GM21737 (cell line): ENCODE data around the gene RUFY4.
A peak's percentile ranks its signal among the peaks of the same experiment; 100 is the strongest.

Source experiments
- ATAC-seq: cut with Tn5 transposase; IDR thresholded peaks from one replicate; pipeline ENCODE4 v1.9.1; 2021; ENCODE audit warnings: mild to moderate bottlenecking, moderate library complexity; ENCODE audit not compliant: unreplicated experiment

Gene RUFY4

DNA sequence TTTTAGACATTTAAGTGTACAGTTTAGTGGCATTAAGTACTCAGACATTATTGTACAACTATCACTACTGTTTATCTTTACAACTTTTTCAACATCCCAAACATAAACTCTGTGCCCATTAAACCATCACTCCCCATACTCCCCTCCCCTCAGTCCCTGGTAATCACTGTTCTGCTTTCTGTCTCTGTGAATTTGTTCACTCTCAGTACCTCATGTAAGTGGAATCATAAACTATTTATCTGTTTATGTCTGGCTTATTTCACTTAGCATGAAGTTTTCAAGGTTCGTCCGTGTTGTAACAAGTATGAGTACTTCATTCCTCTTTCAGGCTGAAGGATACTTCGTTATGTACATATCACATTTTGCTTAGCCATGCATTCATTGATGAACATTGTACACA, 9.8 kb upstream of the RUFY4 start:
- ATAC-seq = no peak

DNA sequence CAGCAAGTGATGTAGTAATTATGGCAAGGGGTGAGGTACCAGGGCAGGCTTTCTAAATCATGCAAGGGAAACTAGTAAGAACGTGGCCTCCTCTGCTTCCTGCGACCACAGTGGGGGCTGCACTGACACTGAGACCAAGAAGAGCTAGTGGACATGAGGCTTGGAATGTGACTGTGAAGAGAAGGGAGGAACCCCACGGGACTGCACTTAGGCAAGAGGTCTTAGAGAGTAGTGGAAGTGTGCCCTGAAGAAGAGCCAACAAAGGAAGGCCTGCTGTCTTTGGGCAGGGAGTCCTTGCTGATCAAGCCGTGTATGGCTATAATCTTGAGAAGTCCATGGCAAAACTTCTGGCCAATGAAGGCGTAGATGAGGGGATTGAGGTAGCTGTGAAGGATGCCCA, 8.9 kb upstream of the RUFY4 start:
- no peak for ATAC-seq

DNA sequence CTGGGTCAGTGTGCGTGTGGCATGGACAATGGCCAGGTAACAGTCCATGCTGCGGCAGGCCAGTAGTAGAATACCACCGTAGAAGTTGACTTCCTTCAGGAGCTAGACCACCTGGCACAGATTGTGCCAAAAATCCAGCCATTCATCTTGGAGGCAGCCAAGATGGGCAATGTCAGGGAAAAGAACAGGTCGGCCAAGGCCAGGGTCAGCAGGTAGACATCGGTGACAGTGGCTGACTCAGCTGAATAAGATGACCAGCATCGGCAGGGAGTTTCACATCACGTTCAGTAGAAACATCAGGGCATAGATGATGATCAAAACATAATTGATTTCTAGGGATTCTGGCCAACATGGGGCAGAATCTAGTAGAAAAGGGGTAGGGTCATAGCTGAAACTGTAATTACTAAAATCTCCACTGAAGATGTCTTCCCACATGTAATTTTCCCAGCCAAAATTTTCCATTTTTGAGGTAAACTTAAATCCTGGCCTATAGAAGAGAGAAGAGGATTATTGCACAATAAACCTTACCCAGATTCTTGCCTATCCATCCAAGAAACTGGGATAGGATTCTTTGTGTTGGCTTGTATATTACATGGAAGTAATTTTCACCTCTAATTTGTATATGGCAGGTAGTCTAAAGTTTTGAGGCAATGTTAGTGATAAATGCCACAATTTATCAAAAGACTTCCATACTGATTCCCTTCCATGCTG, 7.9 kb upstream of the RUFY4 start:
- ATAC-seq = no peak

DNA sequence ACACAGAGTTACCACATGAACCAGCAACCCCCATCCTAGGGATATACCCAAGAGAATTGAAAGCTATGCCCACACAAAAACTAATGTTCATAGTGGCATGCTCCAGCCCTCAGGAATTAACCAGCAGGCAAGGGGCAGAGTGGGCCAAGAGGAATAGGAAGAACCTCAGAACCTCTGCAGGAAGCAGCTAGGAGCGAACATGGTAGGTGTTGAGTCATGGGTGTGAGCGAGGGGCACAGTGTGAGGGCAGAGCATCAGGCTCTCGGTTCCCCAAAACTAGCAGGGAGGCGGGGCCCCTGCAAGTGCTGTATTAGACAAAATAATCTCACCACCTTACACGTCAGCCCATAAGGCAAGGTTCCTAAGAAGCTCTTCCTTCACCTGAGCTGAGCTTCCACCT, 5.6 kb upstream of the RUFY4 start:
- peak; percentile 70 for ATAC-seq

DNA sequence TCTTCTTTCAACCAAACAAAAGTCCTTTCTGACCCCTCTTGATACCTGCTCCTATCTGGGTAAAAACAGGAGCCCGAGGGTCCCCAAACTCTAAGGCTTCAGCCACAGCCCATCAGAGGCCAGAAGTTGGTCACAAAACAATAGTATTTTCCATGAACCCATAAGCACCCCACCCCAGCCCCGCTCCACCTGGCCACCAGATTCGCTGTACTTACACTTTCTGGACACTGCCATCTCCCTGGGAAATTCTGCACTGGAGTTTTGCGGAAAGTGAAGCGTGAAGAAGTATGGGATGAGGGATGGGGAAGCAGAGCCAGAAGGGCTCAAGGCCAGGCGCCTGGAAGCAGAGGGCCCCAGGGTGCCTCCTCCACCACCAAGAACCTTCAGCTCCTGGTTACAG, 5.2 kb upstream of the RUFY4 start:
- no peak for ATAC-seq

DNA sequence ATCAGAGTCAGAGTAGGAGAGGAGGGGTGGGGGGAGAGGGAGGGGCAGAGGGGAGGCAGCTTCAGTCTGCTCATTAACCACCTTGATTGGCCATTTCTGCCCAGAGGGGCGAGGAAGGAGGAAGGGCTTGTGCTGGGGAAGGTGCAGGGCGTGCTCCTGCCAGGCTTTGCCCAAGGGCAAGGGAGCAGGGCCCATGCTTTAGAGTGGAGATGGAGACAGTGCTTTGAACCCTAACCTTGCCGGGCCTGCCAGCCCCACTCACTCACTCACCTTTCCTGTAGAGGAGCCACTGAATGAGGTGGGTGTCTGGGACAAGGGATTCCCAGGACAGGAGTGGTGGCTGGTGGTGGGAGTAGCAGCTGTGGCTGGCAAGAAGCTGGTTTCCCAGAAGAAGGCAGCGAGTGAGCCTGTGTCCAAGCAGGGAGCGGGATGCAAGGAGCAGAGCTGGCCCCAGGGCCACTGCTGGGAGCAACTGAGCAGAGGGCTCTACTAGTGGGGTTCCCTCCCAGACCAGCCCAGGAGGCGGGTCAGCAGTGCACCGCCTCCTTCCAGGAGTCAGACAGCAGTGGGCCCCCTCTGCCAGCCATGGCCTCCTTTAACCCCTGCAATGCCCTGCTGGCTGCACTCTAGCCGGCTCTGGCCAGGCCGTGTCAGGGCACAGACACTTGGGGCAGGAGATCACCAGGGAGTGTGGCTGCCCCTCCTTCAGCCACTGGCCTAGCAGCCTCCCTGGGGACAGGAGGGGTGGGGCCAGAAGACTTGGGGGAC, 3.6 kb upstream of the RUFY4 start:
- no peak for ATAC-seq

DNA sequence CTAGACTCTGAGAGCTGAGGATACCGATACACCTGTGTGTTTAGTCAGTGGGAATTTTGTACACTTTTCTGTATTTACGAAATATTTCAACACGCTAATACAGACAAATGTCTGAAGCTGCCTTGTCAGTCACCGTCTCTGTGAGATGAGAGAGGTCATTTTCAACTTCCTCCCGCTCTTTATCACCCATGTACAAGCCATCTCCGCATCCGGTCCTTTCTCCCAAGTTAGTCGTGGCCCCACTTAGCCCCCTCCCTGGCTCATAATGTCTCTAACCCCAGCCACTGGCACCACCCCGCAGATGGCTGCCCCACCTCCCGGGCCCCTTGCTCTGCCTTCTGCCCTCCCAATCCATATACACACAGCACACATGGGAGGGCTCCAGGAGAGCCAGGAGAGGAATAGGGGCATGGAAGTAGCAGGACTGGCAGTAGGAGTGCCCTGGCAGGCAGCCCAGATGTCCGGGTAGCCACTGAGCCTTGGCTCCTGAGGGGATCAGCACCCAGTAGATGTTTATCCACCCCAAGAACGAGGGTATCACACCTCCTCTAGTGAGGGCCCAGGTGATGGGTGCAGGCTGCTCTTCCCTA, 2.0 kb upstream of the RUFY4 start:
- ATAC-seq = no peak

DNA sequence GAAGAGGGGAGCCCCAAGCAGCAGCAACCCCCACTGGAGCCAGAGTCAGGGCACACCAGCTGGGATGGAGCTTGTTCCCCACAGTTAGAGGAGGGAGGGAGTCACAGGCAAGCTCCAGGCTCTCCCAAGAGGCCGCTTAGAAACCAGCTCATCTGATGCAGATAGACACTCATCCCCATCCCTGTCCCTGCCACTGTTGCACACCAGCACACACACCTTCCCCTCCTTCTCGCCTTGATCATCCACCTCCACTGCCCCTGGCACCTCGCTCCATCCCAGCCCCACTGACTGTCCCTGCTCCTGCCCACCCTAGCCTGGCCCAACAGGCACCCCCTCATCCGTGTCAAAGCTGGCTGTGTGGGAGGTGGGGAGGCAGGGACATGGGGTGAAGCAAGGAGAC, 1.5 kb upstream of the RUFY4 start:
- ATAC-seq = no peak

DNA sequence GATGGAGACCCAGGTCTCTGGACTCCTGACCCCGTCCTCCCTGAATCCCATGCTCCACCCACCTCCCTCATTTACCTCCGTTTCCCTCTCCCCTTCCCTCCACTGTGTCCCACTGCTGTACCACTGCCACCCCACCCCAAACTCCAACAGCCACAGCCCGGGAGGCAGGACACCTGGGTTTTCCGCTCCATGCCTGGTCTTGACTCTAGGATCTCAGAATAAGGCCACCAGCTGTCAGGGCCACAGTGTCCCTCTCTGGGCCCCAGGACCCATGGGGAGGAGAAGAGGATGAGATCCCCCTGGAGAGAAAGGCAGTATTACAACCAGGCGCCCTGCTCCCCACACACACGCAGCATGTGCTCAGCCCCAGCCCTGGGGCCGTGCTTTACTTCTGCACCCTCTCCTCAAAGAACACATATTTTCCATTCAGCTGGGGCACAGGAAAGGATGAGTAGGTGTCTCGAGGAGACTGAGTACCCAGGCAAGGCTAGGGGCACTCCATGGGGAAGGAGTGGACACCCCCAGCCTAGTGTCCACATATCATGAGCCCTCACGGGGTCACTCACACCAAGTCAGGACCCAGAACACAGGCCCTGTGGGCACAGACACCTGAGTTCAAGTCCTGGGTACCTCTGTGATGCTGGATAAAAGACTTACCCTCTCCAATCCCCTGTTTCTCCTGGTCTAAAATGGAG, 700 bp downstream of the RUFY4 start:
- no peak for ATAC-seq

DNA sequence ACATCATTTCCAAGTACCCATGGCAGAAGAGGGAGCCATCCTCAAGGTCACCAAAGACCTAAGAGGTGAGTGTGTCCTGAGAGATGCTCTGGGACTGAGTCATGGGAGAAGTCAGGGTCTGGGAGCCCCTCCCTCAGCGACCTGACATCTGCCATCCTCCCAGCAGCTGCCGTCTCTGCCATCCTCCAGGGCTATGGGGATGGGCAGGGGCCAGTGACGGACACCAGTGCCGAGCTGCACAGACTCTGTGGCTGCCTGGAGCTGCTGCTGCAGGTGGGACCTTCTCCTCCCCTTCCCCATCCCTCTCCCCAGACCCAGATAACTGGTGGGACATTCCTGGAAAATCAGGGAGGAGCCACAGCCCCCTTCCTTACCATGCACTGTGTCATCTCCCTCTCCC, 1.5 kb downstream of the RUFY4 start:
- ATAC-seq = no peak

DNA sequence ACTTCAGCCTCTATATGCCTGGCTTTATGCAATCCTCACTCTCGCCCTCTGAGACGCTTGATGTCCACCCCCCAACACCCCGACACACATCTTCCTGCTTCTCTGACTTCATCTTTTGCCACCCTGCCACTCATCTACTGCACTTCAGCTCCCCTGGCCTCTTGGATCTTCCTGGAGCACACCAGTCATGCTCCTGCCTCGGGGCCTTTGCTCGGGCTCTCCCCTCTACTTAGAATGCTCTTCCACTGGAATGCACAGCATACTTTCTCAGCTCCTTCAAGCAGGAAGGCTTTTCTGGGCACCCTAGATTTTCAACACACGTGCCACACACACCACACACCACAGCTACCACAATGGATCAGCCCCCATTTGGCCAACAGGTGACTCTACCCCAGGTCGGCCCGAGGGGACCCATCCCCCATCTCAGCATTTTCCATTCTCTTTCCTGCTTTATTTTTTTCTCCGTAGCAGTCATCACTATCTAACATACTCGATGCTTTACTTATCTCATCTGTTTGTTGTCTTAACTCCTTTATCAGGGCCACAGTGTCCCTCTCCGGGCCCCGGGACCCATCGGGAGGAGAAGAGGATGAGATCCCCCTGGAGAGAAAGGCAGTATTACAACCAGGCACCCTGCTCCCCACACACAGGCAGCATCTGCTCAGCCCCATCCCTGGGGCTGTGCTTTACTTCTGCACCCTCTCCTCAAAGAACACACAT, 2.3 kb downstream of the RUFY4 start:
- ATAC-seq = no peak

DNA sequence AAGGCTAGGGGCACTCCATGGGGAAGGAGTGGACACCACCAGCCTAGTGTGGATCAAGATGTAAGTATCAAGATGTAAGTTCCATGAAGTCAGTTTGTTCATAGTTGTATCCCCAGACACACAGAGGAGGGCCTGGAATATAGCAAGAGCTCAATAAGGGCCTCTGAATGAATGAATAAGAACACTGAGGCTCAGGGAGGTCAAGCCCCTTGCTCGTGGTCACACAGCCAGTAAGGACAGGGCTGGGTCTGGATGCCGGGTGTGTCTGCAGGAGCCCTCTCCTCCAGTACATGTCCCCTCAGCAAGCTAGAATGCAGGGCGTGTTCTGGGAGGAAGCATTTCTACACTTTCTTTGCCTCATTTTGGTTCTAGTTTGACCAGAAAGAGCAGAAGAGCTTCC, 2.9 kb downstream of the RUFY4 start:
- ATAC-seq = no peak

DNA sequence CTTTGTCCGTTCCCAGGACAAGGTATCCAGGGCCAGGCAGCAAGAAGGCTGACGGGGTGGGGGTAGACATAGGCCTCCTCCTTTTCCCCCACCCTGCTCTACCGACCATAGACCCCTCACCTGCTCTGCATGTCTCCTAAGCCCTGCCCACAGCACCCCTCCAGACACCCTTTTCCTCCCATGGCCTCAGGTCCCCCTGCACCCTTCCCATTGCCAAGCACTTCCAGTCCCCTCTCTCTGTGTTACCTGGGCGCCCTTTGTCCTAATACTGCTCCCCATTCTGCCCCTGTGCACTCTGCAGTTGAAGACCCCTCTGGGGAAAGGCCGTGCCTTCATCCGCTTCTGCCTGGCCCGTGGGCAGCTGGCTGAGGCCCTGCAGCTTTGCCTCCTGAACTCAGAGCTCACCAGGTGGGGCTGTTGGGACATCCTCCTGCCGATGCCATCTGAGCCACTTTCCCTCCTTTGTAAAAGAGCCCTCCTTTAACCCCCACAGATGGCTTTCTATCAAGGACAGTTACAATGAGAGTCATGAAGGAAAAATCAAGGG, 3.5 kb downstream of the RUFY4 start:
- no peak for ATAC-seq

DNA sequence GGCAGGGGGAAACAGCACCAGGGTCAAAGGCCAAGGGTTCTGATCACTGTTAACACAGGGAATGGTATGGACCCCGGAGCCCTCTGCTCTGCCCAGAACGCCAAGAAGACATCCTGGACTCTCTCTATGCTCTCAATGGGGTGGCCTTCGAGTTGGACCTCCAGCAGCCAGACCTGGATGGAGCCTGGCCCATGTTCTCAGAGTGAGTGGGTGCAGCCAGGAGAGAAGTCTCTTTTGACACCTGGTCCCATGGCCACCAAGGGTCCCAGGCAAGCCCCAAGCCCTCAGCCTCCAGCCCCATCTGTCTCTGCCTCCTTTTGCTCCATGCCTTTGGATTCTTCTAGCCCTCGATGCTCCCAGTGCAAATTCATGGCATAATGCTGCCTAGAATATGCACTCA, 4.1 kb downstream of the RUFY4 start:
- ATAC-seq = no peak

DNA sequence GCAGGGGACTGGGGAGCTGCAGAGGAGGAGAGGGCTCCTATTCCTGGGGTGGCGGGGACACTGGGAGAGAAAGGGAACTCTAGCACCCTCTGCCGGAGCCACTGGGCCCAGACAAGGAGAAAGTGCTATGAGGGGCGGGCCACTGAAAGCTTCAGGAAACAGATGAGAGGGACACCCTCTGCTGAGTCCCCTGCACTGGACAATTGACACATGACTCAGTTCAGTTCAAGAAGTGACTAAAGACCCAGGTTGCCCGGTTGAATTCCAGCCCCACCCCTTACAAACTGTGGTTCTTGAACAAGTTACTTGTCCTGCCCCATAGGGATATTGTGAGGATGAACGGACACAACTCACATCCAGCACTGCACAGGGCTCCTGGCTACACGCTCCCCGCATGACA, 5.0 kb downstream of the RUFY4 start:
- no peak for ATAC-seq

DNA sequence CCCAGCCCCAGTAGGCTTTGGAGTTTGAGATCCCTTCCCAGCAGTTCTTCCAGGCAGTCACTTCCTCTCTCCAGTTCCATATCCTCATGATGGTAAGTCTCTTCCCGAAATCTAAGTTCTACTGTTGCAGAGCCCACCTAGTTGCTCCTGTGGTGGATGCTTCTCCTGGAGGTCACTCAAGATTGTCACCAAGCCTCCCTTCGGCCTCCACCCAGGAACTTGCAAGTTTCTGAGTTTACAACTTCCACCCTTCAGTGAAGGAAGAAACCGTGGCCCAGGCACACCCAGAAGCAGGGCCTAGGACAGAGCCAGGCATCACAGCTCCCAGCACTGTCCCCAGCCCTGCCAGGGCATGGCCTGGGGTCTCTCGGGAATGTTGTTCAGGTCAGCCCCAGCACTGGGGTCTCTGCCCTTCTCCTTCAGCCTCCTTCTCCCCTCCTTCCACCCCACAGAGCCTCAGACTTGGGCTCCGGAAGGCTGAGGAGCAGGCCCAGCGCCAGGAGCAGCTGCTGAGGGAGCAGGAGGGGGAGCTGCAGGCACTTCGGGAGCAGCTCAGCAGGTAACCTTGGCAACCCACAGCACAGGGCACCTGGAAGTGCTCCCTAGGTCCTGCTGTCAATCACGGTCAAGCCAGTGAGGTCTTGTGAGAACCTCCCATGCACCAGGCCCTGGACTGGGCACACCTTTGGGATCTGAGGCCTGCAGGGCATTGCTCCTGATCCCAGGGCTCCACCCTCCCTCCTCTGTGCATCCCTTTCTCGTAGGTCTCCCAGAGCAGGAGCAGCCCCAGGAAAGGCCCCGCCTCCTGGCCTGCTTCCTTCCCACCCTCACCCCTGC, 7.1 kb downstream of the RUFY4 start:
- no peak for ATAC-seq

DNA sequence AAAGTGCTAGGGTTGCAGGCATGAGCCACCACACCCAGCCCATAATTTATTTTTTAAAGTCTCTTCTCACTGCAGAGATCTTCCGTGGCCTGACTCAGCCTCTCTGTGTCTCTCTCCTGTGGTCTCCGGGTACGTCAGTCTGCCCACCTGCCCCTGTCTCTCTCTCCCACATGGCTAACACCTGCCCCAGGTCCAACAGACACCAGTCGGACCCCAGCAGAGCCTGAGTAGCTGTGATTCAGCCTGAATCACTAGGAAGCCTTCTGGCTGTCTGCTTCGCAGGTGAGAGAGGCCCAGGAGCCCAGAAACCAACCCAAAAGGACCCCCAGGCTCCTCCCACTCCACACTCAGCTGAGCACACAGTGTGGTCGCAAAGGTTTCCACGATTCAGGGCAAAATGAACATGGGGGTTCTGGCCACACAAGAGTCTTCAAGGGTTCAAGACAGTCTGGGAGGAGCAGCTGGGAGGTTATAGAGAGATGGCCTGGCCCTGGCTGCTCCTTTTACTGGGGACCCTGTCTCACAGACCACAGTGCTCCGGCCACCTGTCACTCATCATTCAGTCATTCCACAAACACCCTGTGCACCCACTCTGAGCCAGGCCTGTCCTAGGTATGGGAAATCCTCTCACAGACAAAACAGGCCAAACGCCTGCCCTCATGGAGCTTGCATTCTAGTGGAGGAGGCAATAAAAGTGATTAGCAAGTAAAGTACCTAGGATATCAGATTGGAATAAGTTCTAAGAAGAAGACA, 8.6 kb downstream of the RUFY4 start:
- no peak for ATAC-seq

DNA sequence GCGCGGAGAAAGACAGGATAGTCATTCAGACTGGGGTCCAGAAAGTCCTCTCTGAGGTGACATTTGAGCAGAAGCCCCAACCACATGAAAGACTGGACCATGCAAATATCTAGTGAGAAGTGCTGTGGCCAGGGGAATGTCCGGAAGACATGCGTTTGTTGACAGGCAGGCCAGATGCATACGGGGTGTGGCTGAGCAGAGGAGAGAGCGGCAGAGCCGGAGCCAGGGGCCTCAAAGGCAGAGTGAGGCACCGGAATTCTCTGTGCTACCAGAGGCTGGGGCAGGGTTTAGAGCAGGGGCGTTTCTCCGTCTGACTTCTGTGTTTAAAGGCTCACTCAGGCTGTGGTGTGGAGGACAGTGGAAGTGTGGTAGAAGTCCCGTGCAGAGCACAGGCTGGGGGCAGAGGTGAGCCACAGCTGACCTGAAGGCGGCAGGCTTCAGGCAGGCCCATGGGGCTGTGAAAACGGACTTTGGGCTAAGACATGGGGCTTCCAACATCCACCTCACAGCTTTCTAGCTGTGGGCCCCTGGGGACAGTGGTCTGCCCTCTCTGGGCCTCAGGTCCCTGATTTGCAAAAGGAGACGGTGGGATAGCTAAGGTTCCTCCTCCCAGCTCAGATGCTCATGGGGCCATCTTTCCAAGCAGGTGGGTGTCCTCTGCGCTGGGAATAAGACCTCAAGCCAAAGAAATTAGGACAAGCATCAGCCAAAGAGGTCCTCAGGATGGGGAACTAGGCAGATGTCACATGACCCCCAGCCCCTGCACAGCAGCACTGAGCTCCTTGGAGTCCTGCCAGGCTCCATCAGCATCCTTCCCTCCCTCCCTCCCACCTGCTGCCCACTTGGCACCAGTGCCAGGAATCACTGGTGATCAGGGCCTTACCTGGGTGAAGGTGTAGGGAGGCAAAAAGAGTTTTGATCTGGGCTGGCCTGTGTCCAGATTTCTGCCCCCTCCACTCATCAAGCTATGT, 11.2 kb downstream of the RUFY4 start:
- no peak for ATAC-seq
